Measurements from ENCODE around the gene GCN1. TPM values are rescaled to one million over a fixed set of nuclear protein-coding genes. Genes with fewer than 3 reads are reported as not detected.

The GCN1 gene
- total and polyA plus RNA-seq, 2 donors (not counting 1 experiment from before 2014, with no cell fraction given), result 30.8 to 93.1 TPM

DNA sequence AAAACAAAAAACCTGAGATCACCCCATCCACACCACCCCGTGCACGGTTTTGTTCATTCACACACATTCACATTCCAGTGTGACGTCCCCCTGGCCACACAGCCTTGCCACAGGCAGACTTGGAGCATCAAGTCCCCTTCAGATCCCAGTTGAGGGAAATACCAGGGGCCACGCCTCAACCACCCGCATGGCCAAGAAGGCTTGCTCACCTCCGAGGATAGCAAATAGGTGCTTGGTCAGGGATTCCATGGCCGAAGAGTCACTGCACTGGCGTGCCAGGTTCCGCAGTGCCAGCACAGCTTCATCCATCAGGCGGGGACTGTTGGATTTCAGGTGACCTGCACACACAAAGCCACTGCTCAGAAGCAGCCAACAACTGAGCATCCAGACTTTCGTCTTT lies 19.0 kb downstream of the GCN1 start:
- H3K79me2 ChIP-seq (ENCODE audit: control insufficient read depth, insufficient read depth, low read length), result peaks cover 2% of the 10 kb centered on the region
- peaks cover 25% of the 10 kb centered on the region for H3K36me3 ChIP-seq (ENCODE audit: control insufficient read depth, insufficient read depth, low read length)
- H3K4me2 ChIP-seq (ENCODE audit: extremely low read depth, insufficient read depth, low read length), result no peak overlapping the region
- no peak for DNase-seq (ENCODE audit: low read depth in 2 of 2)
- H3K27ac ChIP-seq (ENCODE audit: insufficient read depth, low read length), result no peak overlapping the region
- no peaks in the 10 kb centered on the region for H3K4me1 ChIP-seq (ENCODE audit: control insufficient read depth, extremely low read depth, insufficient read depth, low read length)
- TF ChIP-seq, protein P1, sequence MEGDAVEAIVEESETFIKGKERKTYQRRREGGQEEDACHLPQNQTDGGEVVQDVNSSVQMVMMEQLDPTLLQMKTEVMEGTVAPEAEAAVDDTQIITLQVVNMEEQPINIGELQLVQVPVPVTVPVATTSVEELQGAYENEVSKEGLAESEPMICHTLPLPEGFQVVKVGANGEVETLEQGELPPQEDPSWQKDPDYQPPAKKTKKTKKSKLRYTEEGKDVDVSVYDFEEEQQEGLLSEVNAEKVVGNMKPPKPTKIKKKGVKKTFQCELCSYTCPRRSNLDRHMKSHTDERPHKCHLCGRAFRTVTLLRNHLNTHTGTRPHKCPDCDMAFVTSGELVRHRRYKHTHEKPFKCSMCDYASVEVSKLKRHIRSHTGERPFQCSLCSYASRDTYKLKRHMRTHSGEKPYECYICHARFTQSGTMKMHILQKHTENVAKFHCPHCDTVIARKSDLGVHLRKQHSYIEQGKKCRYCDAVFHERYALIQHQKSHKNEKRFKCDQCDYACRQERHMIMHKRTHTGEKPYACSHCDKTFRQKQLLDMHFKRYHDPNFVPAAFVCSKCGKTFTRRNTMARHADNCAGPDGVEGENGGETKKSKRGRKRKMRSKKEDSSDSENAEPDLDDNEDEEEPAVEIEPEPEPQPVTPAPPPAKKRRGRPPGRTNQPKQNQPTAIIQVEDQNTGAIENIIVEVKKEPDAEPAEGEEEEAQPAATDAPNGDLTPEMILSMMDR (conservative IDR thresholded peaks at IDR 0.05 in 1 of 2, IDR thresholded peaks at IDR 0.05 in 1 of 2; ENCODE audit: low read depth in 1 of 2, low read length in 2 of 2), result no peak
- no peak for TF ChIP-seq EZH2 (IDR thresholded peaks at IDR 0.05; ENCODE audit: low read length, missing control alignments)
- no peak overlapping the region for H2AFZ ChIP-seq (ENCODE audit: low read length)
- no peaks in the 10 kb centered on the region for H3K9me3 ChIP-seq (ENCODE audit: control insufficient read depth, insufficient read depth, low read depth, low read length)
- H3K4me3 ChIP-seq (replicated peaks in 1 of 4; ENCODE audit: control extremely low read depth in 1 of 4, insufficient read depth in 1 of 4, low read depth in 3 of 4, low read length in 4 of 4), result no peak overlapping the region
- no peak overlapping the region for H3K9ac ChIP-seq (ENCODE audit: insufficient read depth, low read length)
- no peaks in the 10 kb centered on the region for H3K27me3 ChIP-seq (ENCODE audit: control insufficient read depth, insufficient read depth, low read length)
- no peaks in the 10 kb centered on the region for H4K20me1 ChIP-seq (ENCODE audit: control insufficient read depth, extremely low read depth, insufficient read depth, low read length)

DNA sequence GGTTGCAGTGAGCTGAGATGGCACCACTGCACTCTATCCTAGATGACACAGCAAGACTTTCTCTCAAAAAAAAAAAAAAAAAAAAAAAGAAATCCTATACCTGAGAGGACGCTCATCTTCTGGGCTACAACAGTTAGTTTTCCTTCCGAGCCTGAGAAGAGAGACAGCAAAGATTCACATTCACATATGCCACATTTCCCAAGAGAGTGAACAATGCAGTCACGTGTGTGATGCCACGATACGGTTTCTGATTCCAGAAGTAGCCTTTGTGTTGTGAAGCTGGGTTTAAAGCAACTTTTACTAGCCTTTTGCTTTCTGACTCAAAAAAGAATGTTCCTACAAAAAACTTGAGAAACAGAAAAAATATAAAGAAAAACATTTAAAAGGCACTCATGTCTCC lies 19.5 kb downstream of the GCN1 start:
- H3K9ac ChIP-seq (ENCODE audit: insufficient read depth, low read length), result no peak overlapping the region
- no peak overlapping the region for H3K27ac ChIP-seq (ENCODE audit: insufficient read depth, low read length)
- H3K36me3 ChIP-seq (ENCODE audit: control insufficient read depth, insufficient read depth, low read length), result peaks cover 26% of the 10 kb centered on the region
- no peak overlapping the region for H3K4me2 ChIP-seq (ENCODE audit: extremely low read depth, insufficient read depth, low read length)
- no peak overlapping the region for H3K4me3 ChIP-seq (replicated peaks in 1 of 4; ENCODE audit: control extremely low read depth in 1 of 4, insufficient read depth in 1 of 4, low read depth in 3 of 4, low read length in 4 of 4)
- TF ChIP-seq, protein P1 (conservative IDR thresholded peaks at IDR 0.05 in 1 of 2, IDR thresholded peaks at IDR 0.05 in 1 of 2; ENCODE audit: low read depth in 1 of 2, low read length in 2 of 2), result no peak
- TF ChIP-seq EZH2 (IDR thresholded peaks at IDR 0.05; ENCODE audit: low read length, missing control alignments), result no peak
- no peaks in the 10 kb centered on the region for H3K9me3 ChIP-seq (ENCODE audit: control insufficient read depth, insufficient read depth, low read depth, low read length)
- no peaks in the 10 kb centered on the region for H3K27me3 ChIP-seq (ENCODE audit: control insufficient read depth, insufficient read depth, low read length)
- H2AFZ ChIP-seq (ENCODE audit: low read length), result no peak overlapping the region
- no peaks in the 10 kb centered on the region for H4K20me1 ChIP-seq (ENCODE audit: control insufficient read depth, extremely low read depth, insufficient read depth, low read length)
- no peak for DNase-seq (ENCODE audit: low read depth in 2 of 2)
- peaks cover 2% of the 10 kb centered on the region for H3K79me2 ChIP-seq (ENCODE audit: control insufficient read depth, insufficient read depth, low read length)
- H3K4me1 ChIP-seq (ENCODE audit: control insufficient read depth, extremely low read depth, insufficient read depth, low read length), result no peaks in the 10 kb centered on the region

DNA sequence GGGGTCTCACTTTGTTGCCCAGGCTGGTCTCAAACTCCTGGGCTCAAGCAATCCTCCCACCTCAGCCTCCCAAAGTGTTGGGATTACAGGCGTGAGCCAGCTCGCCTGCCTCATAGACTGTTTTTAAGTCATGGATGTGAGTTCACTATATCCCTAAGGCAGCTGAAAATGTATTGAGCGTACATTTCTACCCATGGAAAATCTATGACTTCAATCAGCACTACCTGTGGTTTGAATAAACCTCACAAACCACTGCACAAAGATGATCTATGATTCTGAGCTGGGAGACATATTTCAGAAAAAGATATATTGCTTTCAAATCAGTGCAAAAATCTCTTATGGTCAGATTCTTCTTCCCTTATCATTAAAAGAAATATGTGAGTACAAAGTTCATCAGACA lies 22.5 kb downstream of the GCN1 start:
- Histone ChIP-seq H3K4me1 (ENCODE audit: control insufficient read depth, extremely low read depth, insufficient read depth, low read length) (no peaks in the 10 kb centered on the region), H3K9ac (ENCODE audit: insufficient read depth, low read length) (no peak overlapping the region), H3K9me3 (ENCODE audit: control insufficient read depth, insufficient read depth, low read depth, low read length) (no peaks in the 10 kb centered on the region), H3K27ac (ENCODE audit: insufficient read depth, low read length) (no peak overlapping the region), H3K79me2 (ENCODE audit: control insufficient read depth, insufficient read depth, low read length) (no peaks in the 10 kb centered on the region), H2AFZ (ENCODE audit: low read length) (no peak overlapping the region), H3K4me2 (ENCODE audit: extremely low read depth, insufficient read depth, low read length) (no peak overlapping the region), H3K27me3 (ENCODE audit: control insufficient read depth, insufficient read depth, low read length) (no peaks in the 10 kb centered on the region), H3K4me3 (replicated peaks in 1 of 4; ENCODE audit: control extremely low read depth in 1 of 4, insufficient read depth in 1 of 4, low read depth in 3 of 4, low read length in 4 of 4) (no peak overlapping the region), H4K20me1 (ENCODE audit: control insufficient read depth, extremely low read depth, insufficient read depth, low read length) (no peaks in the 10 kb centered on the region), H3K36me3 (ENCODE audit: control insufficient read depth, insufficient read depth, low read length) (peaks cover 19% of the 10 kb centered on the region)
- TF ChIP-seq EZH2 (IDR thresholded peaks at IDR 0.05; ENCODE audit: low read length, missing control alignments), result no peak
- TF ChIP-seq, protein P1 (conservative IDR thresholded peaks at IDR 0.05 in 1 of 2, IDR thresholded peaks at IDR 0.05 in 1 of 2; ENCODE audit: low read depth in 1 of 2, low read length in 2 of 2), result no peak
- no peak for DNase-seq (ENCODE audit: low read depth in 2 of 2)
